HEK293 (cell line): ENCODE measurements around the gene CTIF.

Experiments used
- CTCF ChIA-PET: fragments of 350-600 bp; formaldehyde crosslinking; extraction: SDS; loops from one replicate; lab custom pipeline; 2021; ENCODE audit warnings: antibody characterized with exemption; lab: Yijun Ruan, JAX
- POLR2A ChIA-PET: fragments of 300-600 bp; formaldehyde crosslinking; extraction: SDS; loops from one replicate; lab custom pipeline; 2020; ENCODE audit warnings: antibody characterized with exemption, inconsistent platforms; lab: Yijun Ruan, JAX
- H3K27ac ChIP-seq: fragments of 200-500 bp; sonication (Bioruptor generic); 2 replicates; pipeline ENCODE4 v1.5.1; 2014; ENCODE audit warnings: low read depth, low read length, control low read depth, inconsistent platforms; ENCODE audit errors: extremely low read depth
- H3K36me3 ChIP-seq, 2 experiments: fragments of 200-500 bp in 1 of 2; sonication (Bioruptor generic) in 1 of 2; 1 replicate in 1 of 2; 2 replicates in 1 of 2; pipeline ENCODE4 v1.5.1; 2014 to 2017; ENCODE audit warnings: inconsistent platforms in 2 of 2, low read length in 2 of 2; ENCODE audit not compliant: control insufficient read depth in 2 of 2, insufficient read depth in 1 of 2
- H3K4me1 ChIP-seq: fragments of 200-500 bp; sonication (Bioruptor generic); 2 replicates; pipeline ENCODE4 v1.5.1; 2014; ENCODE audit warnings: mild to moderate bottlenecking, low read length, inconsistent platforms; ENCODE audit not compliant: control insufficient read depth, insufficient read depth
- H3K4me3 ChIP-seq: 2 replicates; pipeline ENCODE4 v1.5.1; 2011; ENCODE audit warnings: low read depth, mild to moderate bottlenecking, control low read depth, low read length, moderate library complexity
- H3K9me3 ChIP-seq: fragments of 200-500 bp; sonication (Bioruptor generic); 2 replicates; pipeline ENCODE4 v1.5.1; 2014; ENCODE audit warnings: low read depth, low read length, inconsistent platforms; ENCODE audit not compliant: control insufficient read depth, insufficient read depth
- CTCF ChIP-seq: fragments of 450-650 bp; formaldehyde crosslinking; IDR thresholded peaks from 2 replicates; pipeline ENCODE4 v1.5.1; 2016; ENCODE audit warnings: missing biosample characterization, missing genetic modification characterization
- GLIS2 ChIP-seq: fragments of 450-650 bp; formaldehyde crosslinking; IDR thresholded peaks from 2 replicates; pipeline ENCODE4 v1.5.1; 2016; ENCODE audit warnings: missing biosample characterization, missing genetic modification characterization
- MYNN ChIP-seq: fragments of 450-650 bp; formaldehyde crosslinking; IDR thresholded peaks from 2 replicates; pipeline ENCODE4 v1.5.1; 2016; ENCODE audit warnings: missing biosample characterization, missing genetic modification characterization, borderline replicate concordance
- PATZ1 ChIP-seq: fragments of 450-650 bp; formaldehyde crosslinking; IDR thresholded peaks from 2 replicates; pipeline ENCODE4 v1.5.1; 2016; ENCODE audit warnings: missing biosample characterization, missing genetic modification characterization
- REPIN1 ChIP-seq: fragments of 450-650 bp; formaldehyde crosslinking; IDR thresholded peaks from 2 replicates; pipeline ENCODE4 v1.5.1; 2017; ENCODE audit warnings: missing biosample characterization, missing genetic modification characterization, low read depth
- YY1 ChIP-seq: fragments of 450-650 bp; formaldehyde crosslinking; IDR thresholded peaks from 2 replicates; pipeline ENCODE4 v1.5.1; 2018; ENCODE audit warnings: missing biosample characterization, missing genetic modification characterization
- ZNF133 ChIP-seq: fragments of 450-650 bp; formaldehyde crosslinking; IDR thresholded peaks from 2 replicates; pipeline ENCODE4 v1.5.1; 2016; ENCODE audit warnings: missing biosample characterization, missing genetic modification characterization
- ZNF169 ChIP-seq: fragments of 450-650 bp; formaldehyde crosslinking; IDR thresholded peaks from 2 replicates; pipeline ENCODE4 v1.5.1; 2016; ENCODE audit warnings: missing biosample characterization, missing genetic modification characterization
- ZNF2 ChIP-seq: fragments of 450-650 bp; formaldehyde crosslinking; IDR thresholded peaks from 2 replicates; pipeline ENCODE4 v1.5.1; 2016; ENCODE audit warnings: missing biosample characterization, missing genetic modification characterization
- ZNF280C ChIP-seq: fragments of 450-650 bp; formaldehyde crosslinking; IDR thresholded peaks from 2 replicates; pipeline ENCODE4 v1.5.1; 2016; ENCODE audit warnings: missing biosample characterization, missing genetic modification characterization
- ZNF302 ChIP-seq: fragments of 450-650 bp; formaldehyde crosslinking; IDR thresholded peaks from 2 replicates; pipeline ENCODE4 v1.5.1; 2016; ENCODE audit warnings: missing biosample characterization, missing genetic modification characterization, low read depth
- ZNF311 ChIP-seq: fragments of 450-650 bp; formaldehyde crosslinking; IDR thresholded peaks from 2 replicates; pipeline ENCODE4 v1.5.1; 2017; ENCODE audit warnings: missing biosample characterization, missing genetic modification characterization, borderline replicate concordance
- ZNF366 ChIP-seq: fragments of 450-650 bp; formaldehyde crosslinking; conservative IDR thresholded peaks from 2 replicates; pipeline ENCODE4 v1.5.1; 2016; ENCODE audit warnings: missing biosample characterization, missing genetic modification characterization
- ZNF391 ChIP-seq: fragments of 450-650 bp; formaldehyde crosslinking; IDR thresholded peaks from 2 replicates; pipeline ENCODE4 v1.5.1; 2016; ENCODE audit warnings: low read depth, missing biosample characterization, missing genetic modification characterization, borderline replicate concordance
- ZNF670 ChIP-seq: fragments of 450-650 bp; formaldehyde crosslinking; IDR thresholded peaks from 2 replicates; pipeline ENCODE4 v1.5.1; 2016; ENCODE audit warnings: missing biosample characterization, missing genetic modification characterization, low read depth
- ZSCAN16 ChIP-seq: fragments of 450-650 bp; formaldehyde crosslinking; IDR thresholded peaks from 2 replicates; pipeline ENCODE4 v1.5.1; 2016; ENCODE audit warnings: missing biosample characterization, missing genetic modification characterization
- ZSCAN30 ChIP-seq: fragments of 450-650 bp; IDR thresholded peaks from 2 replicates; pipeline ENCODE4 v1.5.1; 2018; ENCODE audit warnings: missing biosample characterization, mild to moderate bottlenecking, missing genetic modification characterization, moderate library complexity
- ZSCAN5A ChIP-seq: fragments of 450-650 bp; formaldehyde crosslinking; IDR thresholded peaks from 2 replicates; pipeline ENCODE4 v1.5.1; 2016; ENCODE audit warnings: missing biosample characterization, missing genetic modification characterization
- TF ChIP-seq, protein P1 (sequence below): fragments of 450-650 bp; formaldehyde crosslinking; IDR thresholded peaks from 2 replicates; pipeline ENCODE4 v1.5.1; 2016; ENCODE audit warnings: missing biosample characterization, missing genetic modification characterization

Gene CTIF

DNA sequence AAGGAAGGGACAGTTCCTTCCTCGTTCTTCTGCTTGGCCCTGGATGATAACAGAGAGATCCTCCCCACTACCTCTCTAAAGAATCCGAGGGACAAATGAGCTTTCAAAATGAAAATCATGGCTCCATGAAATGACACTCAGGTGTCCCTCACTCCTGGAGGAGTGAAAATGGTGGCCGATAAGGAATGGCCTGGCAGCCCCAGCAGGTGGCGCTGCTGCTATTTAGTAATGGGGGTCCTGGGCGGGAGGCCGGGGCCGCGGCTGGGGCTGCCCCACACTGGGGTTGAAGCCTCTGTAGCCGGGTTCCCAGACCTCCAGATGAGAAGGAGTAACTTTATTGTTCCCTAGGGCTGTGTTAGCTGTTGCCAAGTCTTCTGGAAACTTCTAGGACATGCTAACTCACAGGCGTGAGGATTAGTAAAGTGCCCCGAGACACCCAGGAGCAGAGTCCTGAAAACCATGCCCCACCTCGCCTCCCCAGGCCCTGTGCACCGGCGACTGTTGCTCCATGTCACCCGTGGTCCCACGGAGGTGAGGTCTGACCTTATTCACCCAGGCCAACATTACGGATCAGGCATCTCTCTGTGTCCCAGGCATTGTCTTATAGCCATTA is 138.0 kb downstream of the CTIF start (continued):
- TF ChIP-seq, protein P1, sequence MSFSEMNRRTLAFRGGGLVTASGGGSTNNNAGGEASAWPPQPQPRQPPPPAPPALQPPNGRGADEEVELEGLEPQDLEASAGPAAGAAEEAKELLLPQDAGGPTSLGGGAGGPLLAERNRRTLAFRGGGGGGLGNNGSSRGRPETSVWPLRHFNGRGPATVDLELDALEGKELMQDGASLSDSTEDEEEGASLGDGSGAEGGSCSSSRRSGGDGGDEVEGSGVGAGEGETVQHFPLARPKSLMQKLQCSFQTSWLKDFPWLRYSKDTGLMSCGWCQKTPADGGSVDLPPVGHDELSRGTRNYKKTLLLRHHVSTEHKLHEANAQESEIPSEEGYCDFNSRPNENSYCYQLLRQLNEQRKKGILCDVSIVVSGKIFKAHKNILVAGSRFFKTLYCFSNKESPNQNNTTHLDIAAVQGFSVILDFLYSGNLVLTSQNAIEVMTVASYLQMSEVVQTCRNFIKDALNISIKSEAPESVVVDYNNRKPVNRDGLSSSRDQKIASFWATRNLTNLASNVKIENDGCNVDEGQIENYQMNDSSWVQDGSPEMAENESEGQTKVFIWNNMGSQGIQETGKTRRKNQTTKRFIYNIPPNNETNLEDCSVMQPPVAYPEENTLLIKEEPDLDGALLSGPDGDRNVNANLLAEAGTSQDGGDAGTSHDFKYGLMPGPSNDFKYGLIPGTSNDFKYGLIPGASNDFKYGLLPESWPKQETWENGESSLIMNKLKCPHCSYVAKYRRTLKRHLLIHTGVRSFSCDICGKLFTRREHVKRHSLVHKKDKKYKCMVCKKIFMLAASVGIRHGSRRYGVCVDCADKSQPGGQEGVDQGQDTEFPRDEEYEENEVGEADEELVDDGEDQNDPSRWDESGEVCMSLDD = 0 out of 2 replicates have a peak, but pooled peaks have one; percentile 41
- TF ChIP-seq ZNF366 (tag by site-specific recombination) (0 out of 2 replicates have a peak, but pooled peaks have one; percentile 17), ZNF2 (tag by site-specific recombination) (peak; percentile 74), PATZ1 (peak; percentile 60), YY1 (tag by site-specific recombination) (peak; percentile 52; the same call in 1 of the 2 replicates), ZNF302 (tag by site-specific recombination) (no peak), ZSCAN5A (tag by site-specific recombination) (no peak), GLIS2 (tag by site-specific recombination) (peak; percentile 89), ZNF391 (tag by site-specific recombination) (peak; percentile 51; the same call in 1 of the 2 replicates), ZSCAN30 (tag by site-specific recombination) (peak; percentile 64; the same call in 1 of the 2 replicates), ZNF133 (tag by site-specific recombination) (no peak), CTCF (tag by site-specific recombination) (peak; percentile 76)
- TF ChIP-seq, all 188 proteins: peak for 14

- H3K27ac ChIP-seq = no peak overlapping the region
- CTCF ChIA-PET = interaction anchor here (0.6 to 3.5 kb wide), 14 partner anchors 9 to 769 kb away, joined by 3 to 32 read pairs (median 4); no protein-coding TSS in a partner anchor
- POLR2A ChIA-PET = no interaction called here
- H3K36me3 ChIP-seq = no peaks in the 10 kb centered on the region; a peak in 1 of 3 replicates
- no peaks in the 10 kb centered on the region for H3K9me3 ChIP-seq
- no peak overlapping the region for H3K4me3 ChIP-seq
- H3K4me1 ChIP-seq = no peaks in the 10 kb centered on the region
- TF ChIP-seq ZSCAN16 (tag by site-specific recombination) = no peak
- no peak for TF ChIP-seq ZNF133 (tag by site-specific recombination)
- TF ChIP-seq CTCF (tag by site-specific recombination) = no peak
- no peak for TF ChIP-seq ZNF311 (tag by site-specific recombination)
- TF ChIP-seq MYNN (tag by site-specific recombination) = no peak
- TF ChIP-seq ZNF670 = no peak
- TF ChIP-seq ZNF280C (tag by site-specific recombination) = no peak
- TF ChIP-seq ZNF169 = no peak
- TF ChIP-seq REPIN1 (tag by site-specific recombination) = no peak
Measured at GRCh38 chr18:48678237-48679115, 139.6 kb downstream of the CTIF start.
